8988T (cell line): ENCODE data around the gene CCDC169.
"Not testable (repeated sequence)": the region's sequence is repeated elsewhere in the genome, so short reads cannot be mapped to it uniquely, and the experiment has no call there.

Source experiments
- DNase-seq: peaks from one replicate; pipeline ENCODE4 v3.0.0; 2011

Gene CCDC169

GRCh38 chr13:36297366-36298338 is at the start of gene CCDC169:
Gene CCDC169, minus strand, starts transcription at chr13:36297814. Its CDS starts 95 bp downstream, at chr13:36297719.
- DNase-seq: peak; percentile 26

GRCh38 chr13:36346222-36347083 is 48.8 kb upstream of the CCDC169 start, which contains the start of gene SPART:
Gene SPART, minus strand, starts transcription at chr13:36346394. Its CDS starts 10,564 bp downstream, at chr13:36335830.
- DNase-seq: peak; percentile 80

DNA sequence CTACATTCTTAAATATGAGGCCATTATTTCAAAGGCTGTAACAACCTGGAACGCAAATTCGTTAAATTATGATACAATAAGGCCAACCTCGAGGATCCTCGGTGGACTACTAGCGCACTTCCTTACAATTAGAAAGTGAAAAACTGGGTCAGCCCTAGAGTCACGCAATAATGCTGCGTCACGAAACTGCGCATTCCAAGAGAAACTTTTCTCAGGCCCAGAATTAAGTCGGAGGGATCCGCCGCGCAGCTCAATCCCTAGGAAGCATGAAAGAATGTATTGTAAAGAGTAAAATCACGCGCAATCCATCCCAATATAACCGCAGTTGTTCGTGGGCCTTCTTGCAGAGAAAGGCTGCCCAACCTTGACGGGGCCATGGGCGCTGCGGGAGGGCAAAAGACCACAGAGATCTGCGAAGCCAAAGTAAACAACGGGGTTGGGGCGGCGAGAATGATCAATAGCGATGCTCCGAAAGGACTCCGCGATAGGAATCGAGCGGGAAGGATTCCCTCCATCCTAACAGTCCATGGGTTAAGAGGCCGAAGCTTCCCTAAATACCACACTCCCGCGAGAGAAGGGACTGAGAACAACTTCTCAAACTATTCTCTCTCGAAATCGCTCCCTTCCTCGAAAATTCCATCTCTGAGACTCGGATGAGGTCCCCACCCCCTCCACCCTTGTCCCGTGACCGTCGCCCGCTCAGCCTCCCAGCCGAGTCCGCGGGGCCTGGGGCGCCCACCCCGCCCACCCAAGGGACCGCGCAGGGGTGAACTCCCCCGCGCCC is 48.0 kb upstream of the CCDC169 start:
- DNase-seq: no peak

DNA sequence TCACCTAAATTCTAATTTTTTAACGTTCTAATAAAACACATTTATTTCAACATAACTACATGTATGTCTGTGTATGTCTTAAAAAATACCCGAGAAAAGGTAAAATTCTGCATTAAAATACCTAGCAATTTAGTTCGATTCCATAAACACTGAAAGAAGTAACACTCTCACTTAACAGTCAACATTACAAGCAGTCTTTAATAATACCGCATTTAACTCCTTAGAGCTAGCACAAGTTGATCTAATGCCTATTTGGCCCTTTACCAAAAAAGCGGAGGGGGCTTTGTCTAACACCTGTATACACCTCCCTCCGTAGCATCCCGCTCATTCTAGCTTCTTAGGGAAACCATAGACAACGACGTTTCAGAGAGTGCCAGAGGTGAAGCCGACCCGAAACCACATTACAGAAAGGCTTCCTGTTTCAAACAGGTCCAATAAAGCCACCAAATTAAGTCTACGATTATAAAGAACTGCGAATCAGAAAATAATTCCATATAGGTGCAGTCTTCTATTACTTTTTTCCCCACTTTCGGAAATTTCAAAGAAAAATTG is 47.3 kb upstream of the CCDC169 start:
- no peak for DNase-seq

DNA sequence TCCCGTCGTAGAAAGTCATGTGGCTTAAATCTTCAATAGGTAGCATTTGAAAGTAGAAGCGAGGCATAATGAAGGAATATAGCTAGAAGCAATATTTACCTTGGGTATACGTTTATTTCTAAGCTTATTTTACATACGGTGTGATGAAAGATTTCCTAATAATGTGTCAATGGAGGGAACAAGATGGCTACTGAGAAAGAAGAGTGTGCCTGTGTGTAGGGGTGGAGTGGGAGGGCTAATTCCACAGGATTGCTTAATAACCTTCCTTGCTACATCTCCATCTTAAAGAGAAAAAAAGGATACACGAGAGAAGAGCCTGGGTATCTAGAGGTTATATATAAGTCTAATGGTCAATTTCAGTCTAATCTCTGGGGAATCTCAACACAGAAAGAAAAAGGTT is 46.6 kb upstream of the CCDC169 start:
- no peak for DNase-seq

DNA sequence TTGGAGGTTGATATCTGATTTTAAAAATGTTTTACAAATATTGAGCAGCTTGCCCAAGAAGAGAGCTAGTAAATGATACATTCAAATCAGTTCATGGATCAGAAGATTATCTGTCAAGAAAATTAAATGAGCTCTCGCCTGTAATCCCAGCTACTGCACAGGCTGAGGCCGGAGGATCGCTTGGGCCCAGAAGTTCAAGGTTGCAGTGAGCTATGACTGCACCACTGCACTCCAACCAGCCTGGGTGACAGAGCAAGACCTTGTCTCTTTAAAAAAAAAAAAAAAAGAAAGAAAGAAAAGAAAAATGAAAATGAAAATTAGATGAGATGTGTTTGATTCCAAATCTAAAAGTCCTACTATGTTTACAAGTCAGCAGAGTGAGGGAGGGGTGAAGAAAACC is 46.2 kb upstream of the CCDC169 start:
- DNase-seq: no peak

- DNase-seq: no peak
Observed at GRCh38 chr13:36342715-36343114, 45.1 kb upstream of the CCDC169 start.

DNA sequence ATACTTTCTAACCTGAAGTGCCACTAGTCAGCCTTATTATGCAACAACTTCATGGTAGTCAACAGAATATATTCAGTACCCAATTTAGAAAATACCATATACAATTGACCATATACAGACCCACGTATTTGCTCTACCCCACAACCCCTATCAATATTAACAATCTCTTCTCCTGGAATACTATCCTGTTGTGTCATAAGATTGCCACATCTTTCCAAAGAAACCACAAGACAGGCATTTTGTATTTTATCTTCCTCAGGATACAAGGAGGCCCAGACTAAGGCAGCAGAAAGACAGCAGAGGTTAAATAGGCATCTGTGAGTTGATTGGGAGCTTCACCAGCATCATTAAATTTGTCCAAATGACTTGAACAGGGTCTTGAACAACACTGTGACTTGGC is 44.1 kb upstream of the CCDC169 start:
- no peak for DNase-seq

DNA sequence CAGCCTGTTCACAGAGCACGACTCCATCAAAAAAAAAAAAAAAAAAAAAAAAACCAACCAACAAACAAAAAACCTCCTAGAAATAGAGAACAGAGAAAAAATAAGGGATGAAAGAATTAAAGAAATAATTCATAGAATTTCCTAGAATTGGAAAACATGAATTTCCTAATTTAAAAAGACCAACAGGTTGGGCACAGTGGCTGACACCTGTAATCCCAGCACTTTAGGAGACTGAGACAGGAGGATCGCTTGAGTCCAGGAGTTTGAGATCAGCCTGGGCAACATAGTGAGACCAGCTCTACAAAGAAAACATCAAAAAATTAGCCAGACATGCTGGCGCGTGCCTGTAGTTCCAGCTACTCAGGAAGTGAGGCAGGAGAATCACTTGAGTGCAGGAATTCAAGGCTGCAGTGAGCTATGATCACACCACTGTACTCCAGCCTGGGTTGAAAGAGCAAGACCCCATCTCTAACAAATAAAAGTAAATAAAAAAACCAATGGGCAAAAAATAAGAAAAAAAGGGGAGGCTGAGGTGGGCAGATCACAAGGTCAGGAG is 42.1 kb upstream of the CCDC169 start:
- no peak for DNase-seq

DNA sequence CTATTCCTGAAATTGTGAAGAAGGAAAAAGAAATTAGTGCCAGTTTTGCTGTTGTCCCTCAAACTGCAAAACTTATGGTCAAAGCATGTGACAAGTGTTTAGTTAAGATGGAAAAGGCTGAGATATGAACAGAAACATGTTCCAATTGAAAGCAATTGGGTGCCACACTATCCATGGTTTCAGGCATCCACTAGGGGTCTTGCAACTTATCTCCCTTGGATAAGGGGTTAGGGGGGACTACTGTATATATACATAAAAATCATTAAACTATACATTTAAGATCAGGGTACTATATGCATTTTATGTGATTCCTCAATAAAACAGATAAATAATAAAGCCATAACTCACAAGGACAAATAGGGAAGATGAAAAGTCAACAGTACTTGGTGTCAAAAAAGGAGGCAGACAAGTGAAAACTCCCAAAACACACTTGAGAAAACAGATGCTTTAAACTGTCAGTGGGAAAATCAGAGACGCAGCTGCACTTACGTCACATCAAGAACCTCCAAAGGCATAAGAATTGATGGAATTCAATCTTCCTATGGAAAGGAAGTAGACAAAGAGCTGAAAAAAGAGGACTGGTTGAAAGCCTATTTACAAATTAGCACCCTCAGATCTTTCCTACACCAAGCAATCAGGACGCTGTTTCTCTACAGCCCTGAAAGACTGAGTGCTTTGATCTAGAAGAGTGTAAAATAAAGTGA is 40.5 kb upstream of the CCDC169 start:
- DNase-seq: no peak

- no peak for DNase-seq
Observed at GRCh38 chr13:36332986-36333385, 35.4 kb upstream of the CCDC169 start.

GRCh38 chr13:36332255-36332654 is 34.6 kb upstream of the CCDC169 start:
- not testable (repeated sequence) for DNase-seq

DNA sequence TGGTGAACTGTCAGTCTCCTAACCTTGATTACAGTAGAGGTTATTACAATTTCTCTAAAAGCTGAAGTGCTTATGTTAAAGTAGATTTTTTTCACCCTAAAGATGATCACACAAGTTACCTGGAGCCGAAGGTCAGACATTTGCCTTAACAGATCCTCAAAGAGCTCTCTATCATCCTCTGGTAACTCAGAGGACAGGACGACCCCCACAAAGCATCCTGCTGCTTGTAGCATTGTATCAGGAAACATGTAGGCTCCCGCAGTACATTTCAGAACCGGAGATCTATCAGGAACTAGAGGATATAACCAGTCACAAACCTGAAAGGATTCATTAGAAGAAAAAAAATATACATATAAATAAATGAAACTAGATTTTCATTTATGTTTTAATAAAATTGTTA is 33.7 kb upstream of the CCDC169 start:
- no peak for DNase-seq

DNA sequence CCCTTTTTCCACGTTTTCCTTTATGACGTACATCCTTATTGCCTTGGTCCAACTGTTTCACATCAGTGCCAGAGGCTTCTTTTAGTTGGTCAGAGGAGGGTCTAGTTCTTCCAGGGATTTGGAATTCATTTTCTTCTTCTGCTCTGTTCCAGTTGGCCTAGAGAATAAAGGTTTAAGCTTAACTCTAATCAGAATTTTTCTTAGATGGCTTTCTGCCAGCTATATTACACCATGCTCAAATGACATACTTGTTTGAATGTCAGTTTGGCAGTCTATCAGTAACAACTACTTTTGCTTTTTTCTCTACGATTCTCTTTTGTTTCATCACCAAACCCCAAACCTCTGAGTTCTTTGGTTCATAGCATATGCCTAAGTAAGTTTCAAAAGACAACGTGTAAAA is 31.7 kb upstream of the CCDC169 start:
- DNase-seq: no peak

DNA sequence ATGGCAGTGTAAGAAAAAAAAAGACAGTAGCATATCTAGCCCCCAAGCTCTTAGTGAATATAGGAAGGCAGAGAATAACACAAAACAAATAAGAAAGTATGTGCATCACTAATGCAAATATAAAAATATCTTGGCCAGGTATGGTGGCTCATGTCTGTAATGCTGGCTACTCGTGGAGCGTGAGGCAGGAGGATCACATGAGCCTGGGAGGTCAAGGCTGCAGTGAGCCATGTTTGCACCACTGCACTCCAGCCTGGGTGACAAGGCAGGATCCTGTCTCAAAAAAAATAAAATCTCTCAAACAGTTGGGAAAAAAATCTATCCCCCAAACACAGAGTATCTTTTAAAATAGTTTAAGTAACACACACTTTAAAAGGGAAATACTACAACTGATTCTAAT is 31.2 kb upstream of the CCDC169 start:
- no peak for DNase-seq

- no peak for DNase-seq
Observed at GRCh38 chr13:36325912-36326311, 28.3 kb upstream of the CCDC169 start.

- DNase-seq: not testable (repeated sequence)
Observed at GRCh38 chr13:36324881-36325280, 27.3 kb upstream of the CCDC169 start.

- no peak for DNase-seq
Observed at GRCh38 chr13:36323951-36324566, 26.4 kb upstream of the CCDC169 start.

- DNase-seq: no peak
Observed at GRCh38 chr13:36323408-36323807, 25.8 kb upstream of the CCDC169 start.

GRCh38 chr13:36319793-36320192 is 22.2 kb upstream of the CCDC169 start:
- not testable (repeated sequence) for DNase-seq
